Adipose tissue (tissue), 3 donors: ENCODE measurements around the gene CHRFAM7A. TPM values are rescaled to one million over a fixed set of nuclear protein-coding genes. Genes with fewer than 3 reads are reported as not detected.
"Not testable (repeated sequence)": the region's sequence is repeated elsewhere in the genome, so short reads cannot be mapped to it uniquely, and the experiment has no call there.

Experiments used
- H3K27ac ChIP-seq: one replicate; pipeline ENCODE4 v1.5.1; 2013; ENCODE audit warnings: low read depth, low read length
- WGBS, 3 donors: extraction: QIAGEN DNeasy Blood & Tissue Kit; methylation state at CpG; one replicate each; pipeline ENCODE4 v1.1.7; 2013; 5-methylcytosine and 5-hydroxymethylcytosine counted together
- polyA plus RNA-seq, 3 donors: library from polyadenylated mRNA; stranded (reverse); fragments of 200-250 nt; gene quantifications; one replicate each; pipeline ENCODE4 v1.2.3, GENCODE V29; 2013
- donor health status: healthy with polysubstance abuse.
- donor health status: Bipolar disorder and iron deficiency.
- donor health status: healthy.

The CHRFAM7A gene
- polyA plus RNA-seq: 1 to 10 TPM in 1 of 3 donors, under 1 TPM in 2; 0.67 to 1.4 (median 0.92) TPM

- 1% methylated on average over 9 of the region's 74 CpGs; no CpG with 5 or more reads in 2 of the 3 donors for WGBS, 3 donors
- H3K27ac ChIP-seq: not testable (repeated sequence)
Observed at GRCh38 chr15:30392766-30393663, at the start of gene CHRFAM7A. Gene CHRFAM7A, minus strand, starts transcription at chr15:30393540. Its CDS starts 10,189 bp downstream, at chr15:30383351.

- not testable (repeated sequence) for H3K27ac ChIP-seq
- 21 to 29% (median 26%) methylated on average over 1 to 2 of the region's 3 CpGs for WGBS, 3 donors
Observed at GRCh38 chr15:30438348-30438747, 45.0 kb upstream of the CHRFAM7A start.

- WGBS, 3 donors: 84 to 96% (median 93%) methylated on average over 3 of the region's 5 CpGs
- H3K27ac ChIP-seq: not testable (repeated sequence)
Observed at GRCh38 chr15:30435878-30436277, 42.5 kb upstream of the CHRFAM7A start.

- WGBS, 3 donors: 48 to 90% (median 53%) methylated on average over 4 to 6 of the region's 6 CpGs
- H3K27ac ChIP-seq: not testable (repeated sequence)
Observed at GRCh38 chr15:30420723-30421122, 27.4 kb upstream of the CHRFAM7A start.

GRCh38 chr15:30414160-30414559, 20.8 kb upstream of the CHRFAM7A start, which contains the start of gene GOLGA8R:
Gene GOLGA8R, minus strand, starts transcription at chr15:30414260. Its CDS starts 98 bp downstream, at chr15:30414162.
- 92% methylated on average over 3 of the region's 7 CpGs; no CpG with 5 or more reads in 2 of the 3 donors for WGBS, 3 donors
- H3K27ac ChIP-seq: not testable (repeated sequence)

GRCh38 chr15:30407636-30408035, 14.3 kb upstream of the CHRFAM7A start:
- H3K27ac ChIP-seq: not testable (repeated sequence)
- WGBS, 3 donors: 86 to 92% (median 87%) methylated on average over 5 of the region's 6 CpGs

GRCh38 chr15:30398988-30399387, 5.6 kb upstream of the CHRFAM7A start:
- 0% methylated on average over 1 to 2 of the region's 6 CpGs for WGBS, 3 donors
- H3K27ac ChIP-seq: not testable (repeated sequence)

GRCh38 chr15:30393664-30393991, 288 bp upstream of the CHRFAM7A start:
- not testable (repeated sequence) for H3K27ac ChIP-seq
- whole genome bisulfite sequencing, 3 donors: 0 to 12% methylated on average over 1 to 3 of the region's 23 CpGs; no CpG with 5 or more reads in 1 of the 3 donors

GRCh38 chr15:30386318-30386887, 6.9 kb downstream of the CHRFAM7A start:
- no CpG with 5 or more reads among the region's 6 CpGs for WGBS, 3 donors
- H3K27ac ChIP-seq: not testable (repeated sequence)

- 67% methylated on average over 1 of the region's 5 CpGs; no CpG with 5 or more reads in 2 of the 3 donors for WGBS, 3 donors
- not testable (repeated sequence) for H3K27ac ChIP-seq
Observed at GRCh38 chr15:30377082-30377413, 16.3 kb downstream of the CHRFAM7A start.

- H3K27ac ChIP-seq: not testable (repeated sequence)
- no CpG with 5 or more reads among the region's 17 CpGs for WGBS, 3 donors
Observed at GRCh38 chr15:30376375-30377081, 16.8 kb downstream of the CHRFAM7A start.

- WGBS, 3 donors: 17 to 81% (median 43%) methylated on average over 2 to 4 of the region's 4 CpGs
- not testable (repeated sequence) for H3K27ac ChIP-seq
Observed at GRCh38 chr15:30375872-30376271, 17.5 kb downstream of the CHRFAM7A start.

GRCh38 chr15:30374862-30375261, 18.5 kb downstream of the CHRFAM7A start:
- not testable (repeated sequence) for H3K27ac ChIP-seq
- 49 to 100% (median 64%) methylated on average over 1 to 3 of the region's 10 CpGs for WGBS, 3 donors

GRCh38 chr15:30368271-30368670, 25.1 kb downstream of the CHRFAM7A start:
- not testable (repeated sequence) for H3K27ac ChIP-seq
- no CpG with 5 or more reads among the region's 3 CpGs for WGBS, 3 donors

- not testable (repeated sequence) for H3K27ac ChIP-seq
- WGBS, 3 donors: 96% methylated on average over 12 to 14 of the region's 17 CpGs
Observed at GRCh38 chr15:30367246-30367645, 26.1 kb downstream of the CHRFAM7A start.

GRCh38 chr15:30361404-30361803, 31.9 kb downstream of the CHRFAM7A start:
- H3K27ac ChIP-seq: not testable (repeated sequence)
- WGBS, 3 donors: 81 to 100% (median 100%) methylated on average over 1 to 2 of the region's 5 CpGs

GRCh38 chr15:30360990-30361389, 32.4 kb downstream of the CHRFAM7A start:
- not testable (repeated sequence) for H3K27ac ChIP-seq
- no CpG with 5 or more reads among the region's 2 CpGs for WGBS, 3 donors

- H3K27ac ChIP-seq: not testable (repeated sequence)
- WGBS, 3 donors: 60 to 64% (median 60%) methylated on average over 3 of the region's 6 CpGs
Observed at GRCh38 chr15:30355043-30355442, 38.3 kb downstream of the CHRFAM7A start.

GRCh38 chr15:30349803-30350202, 43.5 kb downstream of the CHRFAM7A start:
- not testable (repeated sequence) for H3K27ac ChIP-seq
- WGBS, 3 donors: no CpG with 5 or more reads among the region's 5 CpGs
